ENCODE results near the gene LGALS4. TPM values are rescaled to one million over a fixed set of nuclear protein-coding genes. Genes with fewer than 3 reads are reported as not detected.
"Not testable (repeated sequence)": the region's sequence is repeated elsewhere in the genome, so short reads cannot be mapped to it uniquely, and the experiment has no call there.

Gene LGALS4
- total and polyA plus RNA-seq, 3 experiments from 2014 or later, result 0.44 to 1.8 (median 1.2) TPM

- peaks cover 0 to 51% (median 4%) of the 10 kb centered on the region in 3 donors for H3K36me3 Mint-ChIP-seq
- no peak for DNase-seq
- peak overlapping the region in 7 of 8 donors; percentile 9 to 97 (median 93) for H3K27ac Mint-ChIP-seq
- H3K4me1 Mint-ChIP-seq, result peaks cover 27 to 62% (median 47%) of the 10 kb centered on the region in 3 donors
- no peaks in the 10 kb centered on the region for H3K27me3 Mint-ChIP-seq
- Histone ChIP-seq H3K36me3 (ENCODE audit: insufficient read depth, low read length) (peaks cover 9% of the 10 kb centered on the region), H3K27me3 (ENCODE audit: insufficient read depth, low read length, poor library complexity, severe bottlenecking) (no peaks in the 10 kb centered on the region), H3K27ac (ENCODE audit: low read depth, low read length) (no peak overlapping the region), H3K9me3 (ENCODE audit: low read length) (no peaks in the 10 kb centered on the region), H3K4me3 (ENCODE audit: low read length) (no peak overlapping the region), H3K4me1 (ENCODE audit: insufficient read depth, low read length) (peaks cover 17% of the 10 kb centered on the region)
- no peaks in the 10 kb centered on the region for H3K9me3 Mint-ChIP-seq
- peak overlapping the region; percentile 85 to 96 (median 93) for H3K4me3 Mint-ChIP-seq
- ChIA-PET POLR2A (interaction anchor here (0.5 to 3.1 kb wide), 6 partner anchors 9 to 211 kb away, joined by 3 to 48 read pairs (median 6); partner anchors contain the start of genes EIF3K and HNRNPL), CTCF (interaction anchor here (1.0 to 2.3 kb wide), 4 partner anchors 58 to 196 kb away, joined by 3 to 6 read pairs (median 4); no protein-coding TSS in a partner anchor)
These were observed 17.4 kb upstream of the LGALS4 start for GRCh38 chr19:38830039-38830733.

DNA sequence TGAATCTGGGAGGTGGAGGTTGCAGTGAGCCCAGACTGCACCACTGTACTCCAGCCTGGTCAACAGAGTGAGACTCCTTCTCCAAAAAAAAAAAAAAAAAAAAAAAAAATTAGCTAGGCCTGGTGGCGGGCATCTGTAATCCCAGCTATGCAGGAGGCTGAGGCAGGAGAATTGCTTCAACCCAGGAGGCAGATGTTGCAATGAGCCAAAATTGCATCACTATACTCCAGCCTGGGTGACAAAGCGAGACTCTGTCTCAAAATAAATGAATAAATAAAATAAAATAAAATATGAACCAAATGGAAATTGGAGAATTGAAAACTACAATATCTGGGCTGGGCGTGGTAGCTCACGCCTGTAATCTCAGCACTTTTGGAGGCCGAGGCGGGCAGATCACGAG lies 16.5 kb upstream of the LGALS4 start:
- not testable (repeated sequence) for H3K27ac Mint-ChIP-seq; H3K9me3 ChIP-seq (ENCODE audit: low read length); H3K27me3 Mint-ChIP-seq; H3K4me3 ChIP-seq (ENCODE audit: low read length); H3K9me3 Mint-ChIP-seq; H3K27me3 ChIP-seq (ENCODE audit: insufficient read depth, low read length, poor library complexity, severe bottlenecking); H3K36me3 ChIP-seq (ENCODE audit: insufficient read depth, low read length); DNase-seq; H3K27ac ChIP-seq (ENCODE audit: low read depth, low read length)
- ChIA-PET POLR2A (interaction anchor here (0.8 to 1.2 kb wide), 2 partner anchors 10 to 210 kb away, joined by 3 read pairs; partner anchors contain the start of gene EIF3K), CTCF (interaction anchor here (0.7 to 2.3 kb wide), 4 partner anchors 59 to 195 kb away, joined by 3 to 5 read pairs (median 3); no protein-coding TSS in a partner anchor)
- peaks cover 32 to 71% (median 57%) of the 10 kb centered on the region in 3 donors for H3K4me1 Mint-ChIP-seq
- H3K36me3 Mint-ChIP-seq, result peaks cover 0 to 58% (median 4%) of the 10 kb centered on the region in 3 donors
- H3K4me1 ChIP-seq (ENCODE audit: insufficient read depth, low read length), result peaks cover 17% of the 10 kb centered on the region
- H3K4me3 Mint-ChIP-seq, result peak overlapping the region in 2 of 7 donors; percentile 50 to 96

- Mint-ChIP-seq H3K27ac (peak overlapping the region in 2 of 8 donors; percentile 47 to 82), H3K9me3 (no peaks in the 10 kb centered on the region), H3K4me1 (peaks cover 38 to 80% (median 68%) of the 10 kb centered on the region in 3 donors), H3K27me3 (no peaks in the 10 kb centered on the region), H3K36me3 (peaks cover 0 to 80% (median 7%) of the 10 kb centered on the region in 3 donors), H3K4me3 (peak overlapping the region in 2 of 7 donors; percentile 6 to 11)
- no peaks in the 10 kb centered on the region for H3K9me3 ChIP-seq (ENCODE audit: low read length)
- H3K4me1 ChIP-seq (ENCODE audit: insufficient read depth, low read length), result peaks cover 10% of the 10 kb centered on the region
- CTCF ChIA-PET, result no interaction called here
- no peak overlapping the region for H3K4me3 ChIP-seq (ENCODE audit: low read length)
- no peak for DNase-seq
- no peak overlapping the region for H3K27ac ChIP-seq (ENCODE audit: low read depth, low read length)
- POLR2A ChIA-PET, result no interaction called here
- peaks cover 17% of the 10 kb centered on the region for H3K36me3 ChIP-seq (ENCODE audit: insufficient read depth, low read length)
- H3K27me3 ChIP-seq (ENCODE audit: insufficient read depth, low read length, poor library complexity, severe bottlenecking), result no peaks in the 10 kb centered on the region
These were observed 14.3 kb upstream of the LGALS4 start for GRCh38 chr19:38826856-38827551.

- H3K36me3 ChIP-seq (ENCODE audit: insufficient read depth, low read length), result peaks cover 17% of the 10 kb centered on the region
- H3K4me3 Mint-ChIP-seq; H3K4me1 ChIP-seq (ENCODE audit: insufficient read depth, low read length); H3K4me3 ChIP-seq (ENCODE audit: low read length); DNase-seq; H3K27me3 Mint-ChIP-seq; H3K27ac ChIP-seq (ENCODE audit: low read depth, low read length); H3K9me3 Mint-ChIP-seq; H3K9me3 ChIP-seq (ENCODE audit: low read length); POLR2A ChIA-PET; H3K27me3 ChIP-seq (ENCODE audit: insufficient read depth, low read length, poor library complexity, severe bottlenecking): not testable (repeated sequence)
- Mint-ChIP-seq H3K36me3 (peaks cover 0 to 79% (median 7%) of the 10 kb centered on the region in 3 donors), H3K27ac (peak overlapping the region in 2 of 8 donors; percentile 41 to 60), H3K4me1 (peaks cover 29 to 76% (median 57%) of the 10 kb centered on the region in 3 donors)
- CTCF ChIA-PET, result interaction anchor here (1.0 kb wide), 1 partner anchor 56 kb away, joined by 4 read pairs; no protein-coding TSS in a partner anchor
These were observed 13.2 kb upstream of the LGALS4 start for GRCh38 chr19:38825936-38826335.

GRCh38 chr19:38821230-38821825 lies 8.6 kb upstream of the LGALS4 start:
- H3K36me3 ChIP-seq (ENCODE audit: insufficient read depth, low read length), result peaks cover 26% of the 10 kb centered on the region
- POLR2A ChIA-PET; H3K4me3 ChIP-seq (ENCODE audit: low read length); H3K4me3 Mint-ChIP-seq; H3K27ac ChIP-seq (ENCODE audit: low read depth, low read length); H3K9me3 ChIP-seq (ENCODE audit: low read length); H3K9me3 Mint-ChIP-seq; H3K27me3 Mint-ChIP-seq; H3K4me1 ChIP-seq (ENCODE audit: insufficient read depth, low read length); H3K27me3 ChIP-seq (ENCODE audit: insufficient read depth, low read length, poor library complexity, severe bottlenecking); DNase-seq: not testable (repeated sequence)
- CTCF ChIA-PET, result interaction anchor here (0.8 kb wide), 1 partner anchor 10 kb away, joined by 3 read pairs; the partner anchor contains the start of gene ECH1
- H3K27ac Mint-ChIP-seq, result peak overlapping the region in 2 of 8 donors; percentile 11 to 15
- H3K36me3 Mint-ChIP-seq, result peaks cover 0 to 81% (median 11%) of the 10 kb centered on the region in 3 donors
- peaks cover 21 to 56% (median 32%) of the 10 kb centered on the region in 3 donors for H3K4me1 Mint-ChIP-seq

GRCh38 chr19:38819231-38819920 lies 6.6 kb upstream of the LGALS4 start:
- no peaks in the 10 kb centered on the region for H3K9me3 ChIP-seq (ENCODE audit: low read length)
- peaks cover 27% of the 10 kb centered on the region for H3K36me3 ChIP-seq (ENCODE audit: insufficient read depth, low read length)
- ChIA-PET POLR2A (no interaction called here), CTCF (no interaction called here)
- no peak for DNase-seq
- Mint-ChIP-seq H3K27me3 (no peaks in the 10 kb centered on the region), H3K4me1 (peaks cover 14 to 39% (median 20%) of the 10 kb centered on the region in 3 donors), H3K36me3 (peaks cover 0 to 80% (median 9%) of the 10 kb centered on the region in 3 donors), H3K27ac (peak overlapping the region in 3 of 8 donors; percentile 29 to 63 (median 54)), H3K4me3 (no peak overlapping the region), H3K9me3 (no peaks in the 10 kb centered on the region)
- H3K4me3 ChIP-seq (ENCODE audit: low read length), result no peak overlapping the region
- H3K27me3 ChIP-seq (ENCODE audit: insufficient read depth, low read length, poor library complexity, severe bottlenecking), result no peaks in the 10 kb centered on the region
- H3K27ac ChIP-seq (ENCODE audit: low read depth, low read length), result no peak overlapping the region
- no peaks in the 10 kb centered on the region for H3K4me1 ChIP-seq (ENCODE audit: insufficient read depth, low read length)

DNA sequence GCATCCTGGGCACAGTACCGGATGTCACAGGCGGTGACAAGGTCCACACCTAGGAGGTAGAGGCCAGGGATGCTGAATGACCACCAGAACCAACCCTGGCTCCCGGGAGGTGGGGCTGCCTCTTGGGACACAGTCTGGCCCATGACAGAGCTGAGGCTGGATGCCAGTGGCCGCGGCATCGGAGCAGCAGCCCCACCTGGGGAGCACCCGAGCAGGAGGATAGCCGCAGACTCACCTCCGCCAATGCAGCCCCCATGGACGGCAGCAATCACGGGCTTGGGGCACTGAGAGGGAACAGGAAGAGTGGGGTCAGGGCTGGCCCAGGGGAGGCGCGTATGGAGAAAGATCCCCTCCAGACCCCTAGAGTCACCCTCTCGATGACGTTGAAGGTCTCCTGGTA lies 4.3 kb upstream of the LGALS4 start:
- peak overlapping the region in 2 of 8 donors; percentile 18 to 72 for H3K27ac Mint-ChIP-seq
- no peaks in the 10 kb centered on the region for H3K27me3 Mint-ChIP-seq
- Histone ChIP-seq H3K9me3 (ENCODE audit: low read length) (no peaks in the 10 kb centered on the region), H3K4me1 (ENCODE audit: insufficient read depth, low read length) (no peaks in the 10 kb centered on the region), H3K36me3 (ENCODE audit: insufficient read depth, low read length) (peaks cover 19% of the 10 kb centered on the region), H3K4me3 (ENCODE audit: low read length) (no peak overlapping the region), H3K27ac (ENCODE audit: low read depth, low read length) (no peak overlapping the region), H3K27me3 (ENCODE audit: insufficient read depth, low read length, poor library complexity, severe bottlenecking) (no peaks in the 10 kb centered on the region)
- peaks cover 0 to 59% (median 6%) of the 10 kb centered on the region in 3 donors for H3K36me3 Mint-ChIP-seq
- CTCF ChIA-PET, result no interaction called here
- POLR2A ChIA-PET, result interaction anchor here (0.9 kb wide), 1 partner anchor 52 kb away, joined by 3 read pairs; no protein-coding TSS in a partner anchor
- no peaks in the 10 kb centered on the region for H3K9me3 Mint-ChIP-seq
- DNase-seq, result no peak
- H3K4me1 Mint-ChIP-seq, result peaks cover 4 to 19% (median 5%) of the 10 kb centered on the region in 3 donors
- H3K4me3 Mint-ChIP-seq, result no peak overlapping the region

All from CD8-positive, alpha-beta memory T cell (primary cell).